NOMO-1 treated with DMSO at 0.1 percent for 48 hours (cell line): ENCODE measurements around the gene BCAS3.
"Not testable (repeated sequence)": the region's sequence is repeated elsewhere in the genome, so short reads cannot be mapped to it uniquely, and the experiment has no call there.

Experiments used
- DNase-seq: peaks from one replicate; lab custom pipeline; 2025; ENCODE audit not compliant: unreplicated experiment; lab: John Stamatoyannopoulos, UW

BCAS3 gene

GRCh38 chr17:60920107-60920506 lies 242.5 kb downstream of the BCAS3 start:
- DNase-seq, result no peak

GRCh38 chr17:60923000-60923399 lies 245.3 kb downstream of the BCAS3 start:
- no peak for DNase-seq

DNA sequence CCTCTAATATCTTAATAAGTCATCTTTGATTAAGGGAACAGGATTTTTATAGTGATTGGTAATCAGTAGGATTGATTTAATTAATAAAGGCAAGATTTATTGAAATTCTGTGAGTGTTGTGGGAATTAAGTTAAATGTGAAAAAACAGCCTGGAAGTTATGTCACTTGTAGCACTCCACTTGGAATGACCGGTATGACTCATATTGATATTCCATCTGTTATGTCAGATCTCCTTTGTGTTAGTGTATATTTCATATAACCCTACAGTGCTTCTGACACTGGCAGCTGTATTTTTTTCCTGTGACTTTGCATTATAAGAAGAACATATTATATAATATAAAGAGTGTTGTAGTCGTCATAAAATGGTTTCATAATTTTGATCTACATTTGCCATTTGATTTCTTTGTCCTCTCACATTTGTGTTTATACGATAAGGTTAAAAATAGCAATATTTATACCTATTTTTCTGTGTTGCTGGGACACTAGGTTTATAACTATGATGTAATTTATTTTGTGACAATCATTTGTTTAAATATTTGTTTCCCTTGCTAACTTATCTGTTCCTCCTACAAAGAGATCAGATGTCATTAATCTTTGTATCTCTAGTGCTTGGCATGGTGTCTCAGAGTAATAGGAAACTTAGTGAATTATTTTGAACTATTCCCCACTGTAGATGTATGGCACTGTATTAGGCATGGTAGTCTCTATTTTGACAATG lies 249.0 kb downstream of the BCAS3 start:
- no peak for DNase-seq

DNA sequence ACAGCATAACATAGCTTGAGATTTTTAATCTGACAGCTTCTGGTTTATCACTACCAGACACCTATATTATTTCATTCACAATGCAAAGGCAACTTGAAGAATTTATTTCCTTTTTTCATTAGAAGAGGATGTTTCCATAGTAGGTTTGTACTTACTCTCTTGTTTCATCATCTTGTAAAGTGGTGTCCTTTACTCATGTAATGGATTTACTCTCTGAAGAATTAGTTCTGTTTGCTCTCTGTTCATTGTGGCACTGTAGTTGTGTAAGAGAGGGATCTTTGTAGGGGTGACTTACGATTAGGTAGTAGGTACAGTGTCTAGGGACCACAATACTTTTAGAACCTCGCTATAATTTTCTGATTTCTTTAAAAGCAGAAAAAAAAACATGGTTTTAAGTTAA lies 256.1 kb downstream of the BCAS3 start:
- DNase-seq, result no peak

- no peak for DNase-seq
Observed at GRCh38 chr17:60934723-60935122, 257.1 kb downstream of the BCAS3 start.

DNA sequence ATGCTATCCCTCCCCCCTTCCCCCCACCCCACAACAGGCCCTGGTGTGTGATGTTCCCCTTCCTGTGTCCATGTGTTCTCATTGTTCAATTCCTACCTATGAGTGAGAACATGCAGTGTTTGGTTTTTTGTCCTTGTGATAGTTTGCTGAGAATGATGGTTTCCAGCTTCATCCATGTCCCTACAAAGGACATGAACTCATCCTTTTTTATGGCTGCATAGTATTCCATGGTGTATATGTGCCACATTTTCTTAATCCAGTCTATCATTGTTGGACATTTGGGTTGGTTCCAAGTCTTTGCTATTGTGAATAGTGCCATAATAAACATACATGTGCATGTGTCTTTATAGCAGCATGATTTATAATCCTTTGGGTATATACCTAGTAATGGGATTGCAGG lies 258.3 kb downstream of the BCAS3 start:
- DNase-seq, result not testable (repeated sequence)

DNA sequence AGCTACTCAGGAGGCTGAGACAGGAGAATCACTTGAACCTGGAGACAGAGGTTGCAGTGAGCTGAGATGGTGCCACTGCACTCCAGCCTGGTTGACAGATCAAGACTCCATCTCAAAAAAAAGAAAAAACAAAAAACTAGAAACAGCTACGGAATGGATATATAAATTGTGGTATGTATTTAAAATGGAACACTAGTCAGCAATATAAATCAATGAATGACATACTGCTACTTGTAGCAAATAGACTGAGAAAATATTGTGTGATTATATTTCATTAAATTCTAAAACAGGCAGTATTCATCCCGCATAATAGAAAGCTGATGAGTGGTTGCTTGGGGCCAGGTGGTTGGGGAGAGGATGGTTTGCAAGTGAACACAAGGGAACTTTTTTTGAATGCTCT lies 261.7 kb downstream of the BCAS3 start:
- DNase-seq, result no peak

GRCh38 chr17:60941028-60941427 lies 263.4 kb downstream of the BCAS3 start:
- DNase-seq, result no peak

- DNase-seq, result no peak
Observed at GRCh38 chr17:60941571-60941970, 263.9 kb downstream of the BCAS3 start.

DNA sequence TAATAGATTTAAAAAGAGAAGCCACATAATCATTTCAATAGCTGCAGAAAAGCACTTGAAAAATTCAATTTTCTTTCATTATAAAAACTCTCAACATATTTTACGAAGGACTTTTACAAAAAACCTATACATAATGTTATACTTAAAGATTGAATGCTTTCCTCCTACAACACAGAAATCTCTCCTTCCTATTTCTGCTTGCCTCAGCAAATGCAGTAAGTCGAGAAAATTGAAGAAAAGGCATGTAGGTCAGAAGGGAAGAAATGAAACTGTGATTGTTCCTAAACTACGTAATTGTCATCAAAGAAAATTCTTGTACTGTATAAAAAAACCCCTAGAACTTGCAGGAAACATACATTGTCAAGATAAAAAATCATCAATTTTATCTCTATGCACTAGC lies 267.1 kb downstream of the BCAS3 start:
- DNase-seq, result no peak

DNA sequence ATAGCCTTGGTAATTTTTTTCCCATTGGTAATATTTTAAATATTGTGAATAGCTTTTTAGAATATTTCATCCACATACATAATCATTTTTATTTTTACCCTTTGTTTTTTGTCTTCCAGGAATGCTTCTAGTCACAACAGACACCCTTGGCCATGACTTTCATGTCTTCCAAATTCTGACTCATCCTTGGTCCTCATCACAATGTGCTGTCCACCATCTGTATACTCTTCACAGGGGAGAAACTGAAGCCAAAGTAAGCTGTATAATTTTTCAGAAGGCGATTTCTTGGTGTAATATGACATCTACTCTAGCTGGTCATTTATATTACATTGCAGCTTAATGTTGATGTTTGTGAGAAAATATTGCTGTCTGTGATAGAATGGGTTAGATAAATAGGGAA lies 269.4 kb downstream of the BCAS3 start:
- no peak for DNase-seq

DNA sequence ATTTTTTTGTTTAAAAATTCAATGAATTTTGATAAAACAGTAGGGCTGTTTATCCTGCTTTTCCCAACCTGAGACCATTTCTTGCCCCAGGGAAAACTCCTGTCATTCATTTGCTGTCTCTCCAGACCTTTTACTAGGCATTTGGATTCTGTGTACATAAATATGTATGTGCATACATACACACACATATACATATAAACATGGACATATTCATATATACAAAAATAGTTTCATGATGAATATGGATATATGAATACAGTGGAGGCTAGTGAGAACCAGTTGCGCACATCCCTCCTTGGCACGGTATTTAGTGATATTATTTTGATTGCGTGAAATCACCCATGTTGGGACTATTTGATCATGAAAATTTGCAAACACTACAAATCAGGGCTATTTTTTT lies 269.9 kb downstream of the BCAS3 start:
- no peak for DNase-seq

GRCh38 chr17:60952747-60953146 lies 275.1 kb downstream of the BCAS3 start:
- DNase-seq, result no peak

DNA sequence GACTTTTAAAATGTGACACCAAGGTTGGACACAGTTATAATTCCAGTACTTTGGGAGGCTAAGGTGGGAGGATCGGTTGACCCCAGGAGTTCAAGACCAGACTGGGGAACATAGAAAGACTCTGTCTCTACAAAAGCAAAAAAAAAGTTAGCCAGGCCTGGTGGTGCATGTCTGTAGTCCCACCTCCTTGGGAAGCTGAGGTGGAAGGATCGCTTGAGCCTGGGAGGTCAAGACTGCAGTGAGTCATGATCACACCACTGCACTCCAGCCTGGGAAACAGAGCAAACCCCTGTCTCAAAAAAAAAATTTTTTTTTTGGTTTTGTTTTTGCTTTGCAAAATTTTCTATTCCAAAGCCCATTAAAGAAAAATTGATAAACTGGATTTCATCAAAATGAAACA lies 281.4 kb downstream of the BCAS3 start:
- DNase-seq, result no peak

GRCh38 chr17:60959696-60960095 lies 282.0 kb downstream of the BCAS3 start:
- no peak for DNase-seq

- DNase-seq, result no peak
Observed at GRCh38 chr17:60960398-60961065, 282.9 kb downstream of the BCAS3 start.

GRCh38 chr17:60964160-60964559 lies 286.5 kb downstream of the BCAS3 start:
- no peak for DNase-seq

- no peak for DNase-seq
Observed at GRCh38 chr17:60968266-60968665, 290.6 kb downstream of the BCAS3 start.

DNA sequence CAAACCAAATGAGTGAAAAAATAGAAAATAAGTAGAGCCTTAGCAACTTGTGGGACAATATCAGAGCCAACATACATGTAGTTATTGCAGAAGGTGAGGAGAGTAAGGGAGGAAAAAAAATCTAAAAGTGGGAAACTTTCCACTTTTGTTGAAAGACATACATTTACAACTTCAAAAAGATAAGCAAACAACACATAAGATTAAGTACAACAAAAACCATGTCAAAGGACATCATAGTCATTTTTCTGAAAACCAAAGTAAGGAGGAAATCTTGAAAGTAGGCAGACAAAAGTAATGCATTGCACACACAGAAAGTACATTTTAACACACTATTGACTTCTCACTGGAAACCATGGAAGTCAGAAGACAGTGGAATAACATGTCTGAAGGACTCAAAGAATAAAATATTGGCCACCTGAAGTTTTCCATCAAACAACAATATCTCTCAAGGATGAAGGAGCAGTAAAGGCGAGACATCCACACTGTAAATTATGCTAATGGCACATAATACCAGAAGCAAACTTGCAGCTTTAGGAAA lies 291.9 kb downstream of the BCAS3 start:
- no peak for DNase-seq

- no peak for DNase-seq
Observed at GRCh38 chr17:60970741-60971140, 293.1 kb downstream of the BCAS3 start.

DNA sequence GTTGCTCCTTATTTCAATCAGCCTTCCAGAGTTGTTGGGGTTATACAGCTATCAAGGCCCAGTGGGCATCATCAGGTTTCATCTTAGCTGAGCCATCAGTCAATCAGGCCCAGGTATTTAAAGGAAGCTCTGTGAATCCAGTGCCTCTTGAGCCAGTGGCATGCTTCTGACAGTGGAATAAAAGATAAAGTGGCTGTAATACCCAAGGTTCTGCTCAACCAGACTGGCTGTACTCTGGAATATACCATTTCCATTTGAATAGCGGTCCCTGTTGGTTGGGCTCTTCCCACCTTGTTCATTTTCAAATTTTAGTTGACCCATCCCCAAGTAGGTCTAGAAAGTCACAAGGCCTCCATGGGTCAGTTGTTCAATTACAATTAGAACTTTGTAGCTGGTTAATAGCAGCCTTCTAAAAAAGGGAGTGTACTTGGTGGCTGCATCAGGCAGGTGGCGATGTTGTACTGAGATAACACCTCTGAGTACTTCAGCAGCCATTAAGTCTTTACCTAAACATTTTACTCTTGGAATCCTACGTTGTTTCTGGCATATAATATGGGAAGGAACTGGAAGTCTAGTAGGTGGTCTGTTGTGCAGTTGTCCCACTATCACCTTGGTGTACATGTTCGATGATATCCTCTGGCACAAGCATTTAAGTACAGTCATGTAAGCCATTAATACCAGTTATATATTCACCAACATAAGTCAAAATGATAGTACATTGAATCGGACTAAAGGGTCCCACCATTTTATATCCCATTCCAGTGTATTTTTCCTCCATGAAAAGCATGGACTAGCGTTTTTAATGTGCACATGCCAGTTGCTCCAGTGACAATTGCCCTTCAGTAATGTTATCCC lies 294.1 kb downstream of the BCAS3 start:
- DNase-seq, result peak; percentile 33

- not testable (repeated sequence) for DNase-seq
Observed at GRCh38 chr17:60976861-60977260, 299.2 kb downstream of the BCAS3 start.
